ENCODE data around the gene ELAVL1.

DNA sequence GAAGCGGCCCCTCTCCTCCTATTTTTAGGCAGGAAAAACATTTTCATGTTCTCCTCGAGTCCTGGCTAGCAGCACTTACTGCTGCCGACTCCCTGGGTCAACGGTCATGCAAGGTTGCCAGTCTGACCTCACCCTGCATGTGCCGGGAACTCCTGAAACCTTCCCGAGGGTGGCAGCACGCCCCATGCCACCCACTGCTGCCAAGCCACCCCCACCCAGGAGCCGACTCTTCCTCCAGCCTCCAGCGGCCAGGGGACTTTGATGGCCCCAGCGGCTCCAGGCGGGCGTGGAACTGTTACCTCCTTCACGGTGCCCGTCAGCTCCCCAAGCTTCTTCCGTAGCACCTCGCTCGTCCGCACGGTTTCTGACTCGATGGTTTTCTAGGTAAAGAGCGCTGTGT is 70.7 kb downstream of the ELAVL1 start:
- TF ChIP-seq CTCF (IDR thresholded peaks at IDR 0.05) (no peak), POLR2A (IDR thresholded peaks at IDR 0.05) (no peak)

Measured in right lobe of liver (tissue), 4 donors.